Measurements from ENCODE around the gene FLYWCH1.

DNA sequence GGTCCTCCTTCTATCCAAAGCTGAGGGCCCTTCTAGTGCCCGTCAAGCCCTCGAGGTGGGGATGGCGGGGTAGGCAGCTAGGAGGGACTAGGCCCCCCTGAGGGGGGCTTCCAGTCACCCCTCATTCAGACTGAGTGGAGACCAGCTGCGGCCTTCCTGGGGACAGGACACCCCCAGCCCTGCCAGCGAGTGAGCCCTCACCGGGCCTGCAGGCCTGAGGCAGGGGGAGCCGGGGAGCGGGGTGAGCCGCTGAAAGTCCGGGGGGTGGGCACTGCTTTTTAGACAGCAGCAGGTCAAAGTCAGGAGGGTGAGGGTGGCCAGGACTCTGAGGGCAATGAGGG lies 43.7 kb downstream of the FLYWCH1 start:
- TF ChIP-seq SIRT6 (IDR thresholded peaks at IDR 0.05; ENCODE audit: low read length) (no peak), ZNF274 (IDR thresholded peaks at IDR 0.05; ENCODE audit: borderline replicate concordance, extremely low read depth, low read length) (no peak), SP4 (IDR thresholded peaks at IDR 0.05; ENCODE audit: low read length) (no peak), CTBP2 (IDR thresholded peaks at IDR 0.05; ENCODE audit: borderline replicate concordance, insufficient read depth, insufficient read length, low read length) (no peak), NRF1 (IDR thresholded peaks at IDR 0.05; ENCODE audit: low read depth, low read length) (no peak), POLR2A (IDR thresholded peaks at IDR 0.05; ENCODE audit: control extremely low read depth in 1 of 2, low read depth in 2 of 2, low read length in 2 of 2) (no peak), YY1 (IDR thresholded peaks at IDR 0.05; ENCODE audit: low read depth, low read length) (no peak), JUND (IDR thresholded peaks at IDR 0.05; ENCODE audit: low read length) (no peak), EP300 (IDR thresholded peaks at IDR 0.05; ENCODE audit: borderline replicate concordance in 1 of 2, low read depth in 2 of 2, low read length in 2 of 2) (no peak), SIN3A (conservative IDR thresholded peaks at IDR 0.05 in 1 of 2, IDR thresholded peaks at IDR 0.05 in 1 of 2; ENCODE audit: low read depth in 1 of 2, low read length in 2 of 2) (no peak)
- TF ChIP-seq, protein P1, sequence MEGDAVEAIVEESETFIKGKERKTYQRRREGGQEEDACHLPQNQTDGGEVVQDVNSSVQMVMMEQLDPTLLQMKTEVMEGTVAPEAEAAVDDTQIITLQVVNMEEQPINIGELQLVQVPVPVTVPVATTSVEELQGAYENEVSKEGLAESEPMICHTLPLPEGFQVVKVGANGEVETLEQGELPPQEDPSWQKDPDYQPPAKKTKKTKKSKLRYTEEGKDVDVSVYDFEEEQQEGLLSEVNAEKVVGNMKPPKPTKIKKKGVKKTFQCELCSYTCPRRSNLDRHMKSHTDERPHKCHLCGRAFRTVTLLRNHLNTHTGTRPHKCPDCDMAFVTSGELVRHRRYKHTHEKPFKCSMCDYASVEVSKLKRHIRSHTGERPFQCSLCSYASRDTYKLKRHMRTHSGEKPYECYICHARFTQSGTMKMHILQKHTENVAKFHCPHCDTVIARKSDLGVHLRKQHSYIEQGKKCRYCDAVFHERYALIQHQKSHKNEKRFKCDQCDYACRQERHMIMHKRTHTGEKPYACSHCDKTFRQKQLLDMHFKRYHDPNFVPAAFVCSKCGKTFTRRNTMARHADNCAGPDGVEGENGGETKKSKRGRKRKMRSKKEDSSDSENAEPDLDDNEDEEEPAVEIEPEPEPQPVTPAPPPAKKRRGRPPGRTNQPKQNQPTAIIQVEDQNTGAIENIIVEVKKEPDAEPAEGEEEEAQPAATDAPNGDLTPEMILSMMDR (IDR thresholded peaks at IDR 0.05; ENCODE audit: control extremely low read depth in 1 of 3, insufficient read depth in 1 of 3, low read depth in 1 of 3, low read length in 3 of 3) = no peak

Data from H1 (cell line).